Measurements from ENCODE around the gene TMEM38A.
"Not testable (repeated sequence)": the region's sequence is repeated elsewhere in the genome, so short reads cannot be mapped to it uniquely, and the experiment has no call there.

The TMEM38A gene

GRCh38 chr19:16650821-16651220 lies 10.1 kb upstream of the TMEM38A start:
- ATAC-seq, result no peak
- TF ChIP-seq TSHZ2 (CRISPR knock-in tag; IDR thresholded peaks at IDR 0.05), result no peak
- TF ChIP-seq POU6F1 (CRISPR knock-in tag; IDR thresholded peaks at IDR 0.05; ENCODE audit: borderline replicate concordance, low read depth), result no peak
- no peak for TF ChIP-seq ZFP3 (CRISPR knock-in tag; IDR thresholded peaks at IDR 0.05)
- TF ChIP-seq ARNTL (CRISPR knock-in tag; IDR thresholded peaks at IDR 0.05; ENCODE audit: borderline replicate concordance, low read depth), result no peak
- TF ChIP-seq BACH2 (CRISPR knock-in tag; IDR thresholded peaks at IDR 0.05; ENCODE audit: borderline replicate concordance), result no peak
- TF ChIP-seq ZNF8 (CRISPR knock-in tag; IDR thresholded peaks at IDR 0.05), result no peak
- TF ChIP-seq CSDC2 (CRISPR knock-in tag; IDR thresholded peaks at IDR 0.05), result no peak
- TF ChIP-seq SNAI2 (CRISPR knock-in tag; IDR thresholded peaks at IDR 0.05), result no peak
- TF ChIP-seq ISL1 (CRISPR knock-in tag; IDR thresholded peaks at IDR 0.05), result no peak
- no peak for TF ChIP-seq TOX (CRISPR knock-in tag; IDR thresholded peaks at IDR 0.05; ENCODE audit: borderline replicate concordance)
- TF ChIP-seq ZNF565 (CRISPR knock-in tag; conservative IDR thresholded peaks at IDR 0.05; ENCODE audit: low read depth), result no peak
- no peak for TF ChIP-seq CSRNP3 (CRISPR knock-in tag; IDR thresholded peaks at IDR 0.05)
- TF ChIP-seq OSR1 (CRISPR knock-in tag; IDR thresholded peaks at IDR 0.05), result no peak
- no peak for TF ChIP-seq ESRRG (CRISPR knock-in tag; IDR thresholded peaks at IDR 0.05)
- no peak for TF ChIP-seq TCF4 (CRISPR knock-in tag; IDR thresholded peaks at IDR 0.05; ENCODE audit: borderline replicate concordance)
- TF ChIP-seq ZNF70 (CRISPR knock-in tag; IDR thresholded peaks at IDR 0.05), result no peak
- TF ChIP-seq RARB (CRISPR knock-in tag; IDR thresholded peaks at IDR 0.05), result no peak

- ATAC-seq, result not testable (repeated sequence)
These were observed 9.3 kb upstream of the TMEM38A start for GRCh38 chr19:16651421-16652188.

- no peak for ATAC-seq
- TF ChIP-seq PPARA (CRISPR knock-in tag; IDR thresholded peaks at IDR 0.05; ENCODE audit: borderline replicate concordance) (no peak), ARNTL (CRISPR knock-in tag; IDR thresholded peaks at IDR 0.05; ENCODE audit: borderline replicate concordance, low read depth) (no peak), RARB (CRISPR knock-in tag; IDR thresholded peaks at IDR 0.05) (no peak), ZNF565 (CRISPR knock-in tag; conservative IDR thresholded peaks at IDR 0.05; ENCODE audit: low read depth) (no peak), PATZ1 (CRISPR knock-in tag; IDR thresholded peaks at IDR 0.05; ENCODE audit: borderline replicate concordance) (no peak), ZC3H10 (CRISPR knock-in tag; IDR thresholded peaks at IDR 0.05) (no peak), GLIS3 (CRISPR knock-in tag; IDR thresholded peaks at IDR 0.05) (no peak)
These were observed 8.1 kb upstream of the TMEM38A start for GRCh38 chr19:16652854-16653253.

GRCh38 chr19:16654140-16654539 lies 6.8 kb upstream of the TMEM38A start:
- peak; percentile 68; the same call in 2 of the 3 replicates for ATAC-seq
- TF ChIP-seq RARB (CRISPR knock-in tag; IDR thresholded peaks at IDR 0.05), result no peak
- no peak for TF ChIP-seq ZNF8 (CRISPR knock-in tag; IDR thresholded peaks at IDR 0.05)
- TF ChIP-seq TCF4 (CRISPR knock-in tag; IDR thresholded peaks at IDR 0.05; ENCODE audit: borderline replicate concordance), result no peak
- no peak for TF ChIP-seq ESRRG (CRISPR knock-in tag; IDR thresholded peaks at IDR 0.05)
- TF ChIP-seq SNAI2 (CRISPR knock-in tag; IDR thresholded peaks at IDR 0.05), result no peak
- TF ChIP-seq ZFP3 (CRISPR knock-in tag; IDR thresholded peaks at IDR 0.05), result no peak
- no peak for TF ChIP-seq ARNTL (CRISPR knock-in tag; IDR thresholded peaks at IDR 0.05; ENCODE audit: borderline replicate concordance, low read depth)
- TF ChIP-seq CSRNP3 (CRISPR knock-in tag; IDR thresholded peaks at IDR 0.05), result no peak
- TF ChIP-seq PPARA (CRISPR knock-in tag; IDR thresholded peaks at IDR 0.05; ENCODE audit: borderline replicate concordance), result no peak
- no peak for TF ChIP-seq ZNF70 (CRISPR knock-in tag; IDR thresholded peaks at IDR 0.05)
- TF ChIP-seq BACH2 (CRISPR knock-in tag; IDR thresholded peaks at IDR 0.05; ENCODE audit: borderline replicate concordance), result no peak
- TF ChIP-seq CSDC2 (CRISPR knock-in tag; IDR thresholded peaks at IDR 0.05), result no peak
- no peak for TF ChIP-seq OSR1 (CRISPR knock-in tag; IDR thresholded peaks at IDR 0.05)
- TF ChIP-seq TSHZ2 (CRISPR knock-in tag; IDR thresholded peaks at IDR 0.05), result no peak
- TF ChIP-seq ZNF565 (CRISPR knock-in tag; conservative IDR thresholded peaks at IDR 0.05; ENCODE audit: low read depth), result no peak
- TF ChIP-seq GLIS3 (CRISPR knock-in tag; IDR thresholded peaks at IDR 0.05), result no peak
- no peak for TF ChIP-seq ZC3H10 (CRISPR knock-in tag; IDR thresholded peaks at IDR 0.05)
